ENCODE results near the gene HHAT.

HHAT gene

GRCh38 chr1:210588357-210588756 is 259.7 kb downstream of the HHAT start:
- no peak for DNase-seq (ENCODE audit: low read depth in 3 of 3, low spot score in 1 of 3)

DNA sequence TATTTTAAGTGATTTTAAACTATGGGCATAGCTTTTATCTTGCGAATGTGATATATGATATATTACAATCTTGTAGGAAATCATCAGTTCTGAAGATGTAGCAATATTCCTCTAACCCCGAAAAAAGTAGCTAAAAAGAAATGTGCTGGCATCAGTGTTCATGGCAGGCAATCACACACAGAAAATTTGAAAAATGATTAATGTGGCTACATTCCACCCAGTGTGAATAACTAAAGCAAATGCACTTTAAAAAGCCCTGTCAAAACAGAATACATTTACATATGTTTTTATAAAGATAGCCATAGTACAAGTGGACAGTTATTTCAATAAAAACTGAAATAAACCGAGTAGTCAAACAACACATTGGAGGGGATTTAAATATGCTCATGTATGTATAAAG is 260.2 kb downstream of the HHAT start:
- no peak for DNase-seq (ENCODE audit: low read depth in 3 of 3, low spot score in 1 of 3)

DNA sequence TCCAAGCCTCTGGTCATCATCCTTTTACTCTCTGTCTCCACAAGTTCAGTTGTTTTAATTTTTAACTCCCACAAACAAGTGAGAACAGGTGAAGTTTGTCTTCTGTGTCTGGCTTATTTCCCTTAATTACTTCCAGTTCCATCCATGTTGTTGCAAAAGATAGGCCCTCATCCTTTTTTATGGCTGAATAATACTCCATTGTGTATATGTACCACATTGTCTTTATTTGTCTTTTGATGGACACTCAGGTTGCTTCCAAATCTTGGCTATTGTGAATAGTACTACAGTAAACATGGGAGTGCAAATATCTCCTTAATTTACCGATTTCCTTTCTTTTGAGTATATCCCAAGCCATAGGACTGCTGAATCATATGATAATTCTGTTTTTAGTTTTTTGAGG is 262.5 kb downstream of the HHAT start:
- no peak for DNase-seq (ENCODE audit: low read depth in 3 of 3, low spot score in 1 of 3)

- DNase-seq (ENCODE audit: low read depth in 3 of 3, low spot score in 1 of 3), result no peak
These were observed 265.9 kb downstream of the HHAT start for GRCh38 chr1:210594605-210595004.

DNA sequence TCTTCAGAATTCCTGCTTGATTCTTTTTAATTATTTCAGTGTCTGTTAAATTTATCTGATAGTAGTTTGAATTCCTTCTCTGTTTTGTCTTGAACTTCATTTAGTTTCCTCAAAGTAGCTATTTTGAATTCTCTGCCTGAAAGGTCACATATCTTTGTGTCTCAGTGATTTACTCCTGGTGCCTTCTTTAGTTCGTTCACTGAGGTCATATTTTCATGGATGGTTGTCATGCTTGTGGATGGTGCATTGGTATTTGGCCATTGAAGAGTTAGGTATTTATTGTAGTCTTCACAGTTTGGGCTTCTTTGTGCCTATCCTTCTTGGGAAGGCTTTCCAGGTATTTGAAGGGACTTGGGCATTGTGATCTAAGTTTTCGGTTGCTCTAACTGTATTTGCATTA is 267.9 kb downstream of the HHAT start:
- DNase-seq (ENCODE audit: low read depth in 3 of 3, low spot score in 1 of 3), result no peak

DNA sequence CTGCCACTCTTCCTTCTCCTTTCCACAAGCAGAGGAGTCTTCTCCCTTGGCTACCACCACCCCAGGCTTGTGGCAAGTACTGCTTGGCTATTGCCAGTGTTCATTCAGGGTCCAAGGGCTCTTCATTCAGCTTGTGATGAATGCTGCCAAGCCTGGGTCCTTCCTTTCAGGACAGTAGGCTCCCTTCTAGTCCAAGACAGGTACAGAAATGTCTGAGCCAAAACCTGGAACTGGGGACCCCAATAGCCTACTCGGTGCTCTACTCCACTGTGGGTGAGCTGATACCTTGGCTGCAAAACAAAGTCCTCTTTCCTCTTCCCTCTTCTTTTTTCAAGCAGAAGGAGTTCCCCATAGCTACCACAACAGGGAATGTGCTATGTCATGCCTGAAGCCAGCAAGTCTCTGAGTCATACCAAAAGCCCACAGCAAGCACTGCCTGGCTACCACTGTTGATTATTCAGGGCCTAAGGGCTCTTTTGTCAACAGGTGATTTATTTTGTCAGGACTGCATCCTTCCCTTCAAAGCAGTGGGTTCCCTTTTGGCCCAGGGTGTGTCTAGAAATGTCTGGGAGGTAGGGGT is 268.9 kb downstream of the HHAT start:
- no peak for DNase-seq (ENCODE audit: low read depth in 3 of 3, low spot score in 1 of 3)

GRCh38 chr1:210598135-210598652 is 269.5 kb downstream of the HHAT start:
- DNase-seq (ENCODE audit: low read depth in 3 of 3, low spot score in 1 of 3), result no peak

DNA sequence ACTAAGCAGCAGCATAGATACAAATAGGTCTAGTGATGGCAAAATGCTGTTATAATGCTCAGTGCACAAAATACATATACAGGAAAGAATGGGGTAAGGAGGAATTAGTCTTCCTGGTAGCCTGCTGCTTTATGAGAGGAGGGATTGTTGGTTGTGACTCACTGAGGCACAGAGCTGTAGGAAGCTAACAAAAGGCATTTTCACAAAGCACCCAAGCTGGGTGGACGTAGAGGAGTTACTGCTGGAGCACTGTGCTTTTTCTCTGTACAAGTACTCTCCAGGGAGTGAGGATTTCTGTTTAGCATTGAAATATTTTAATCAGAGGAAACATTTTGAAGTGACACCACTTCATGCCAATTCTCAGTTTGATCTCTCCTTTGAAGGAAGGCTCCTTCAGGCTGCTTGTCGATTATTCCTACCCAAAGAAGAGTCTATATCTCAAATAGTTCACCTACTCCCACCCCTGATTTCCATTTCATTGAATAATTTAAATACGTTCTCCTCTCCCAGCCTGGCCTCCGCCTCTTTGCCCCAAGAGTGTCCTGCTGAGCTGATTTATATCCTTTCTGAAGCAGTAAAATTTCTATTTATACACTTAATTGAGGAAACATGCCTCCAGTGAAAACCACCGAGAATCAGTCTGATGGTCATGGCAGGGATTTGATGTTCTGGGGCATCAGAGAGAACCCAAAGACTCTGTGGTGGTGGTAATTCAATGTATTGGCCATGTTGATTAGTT is 271.9 kb downstream of the HHAT start:
- no peak for DNase-seq (ENCODE audit: low read depth in 3 of 3, low spot score in 1 of 3)

- no peak for DNase-seq (ENCODE audit: low read depth in 3 of 3, low spot score in 1 of 3)
These were observed 274.4 kb downstream of the HHAT start for GRCh38 chr1:210603123-210603522.

GRCh38 chr1:210605099-210605498 is 276.4 kb downstream of the HHAT start:
- no peak for DNase-seq (ENCODE audit: low read depth in 3 of 3, low spot score in 1 of 3)

DNA sequence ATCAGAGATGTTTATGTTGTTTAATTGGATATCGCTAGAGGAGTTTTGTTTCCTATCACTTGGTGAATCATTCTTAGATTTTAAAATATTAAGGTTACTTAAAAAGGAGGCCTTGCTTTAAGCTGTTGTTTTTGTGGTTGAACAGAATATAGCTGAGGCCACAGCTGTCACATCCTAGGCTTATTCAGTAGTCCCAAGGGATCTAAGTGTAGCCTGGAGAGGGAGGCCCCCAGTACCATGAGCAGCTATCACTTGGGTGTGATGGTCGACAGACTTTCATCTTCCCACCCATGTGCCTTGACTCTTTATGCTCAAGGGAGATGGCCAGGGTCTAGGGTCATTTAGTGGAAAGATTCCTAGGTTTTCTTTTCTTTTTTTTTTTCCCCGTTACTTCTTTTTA is 278.7 kb downstream of the HHAT start:
- DNase-seq (ENCODE audit: low read depth in 3 of 3, low spot score in 1 of 3), result no peak

GRCh38 chr1:210608767-210609166 is 280.1 kb downstream of the HHAT start:
- no peak for DNase-seq (ENCODE audit: low read depth in 3 of 3, low spot score in 1 of 3)

- no peak for DNase-seq (ENCODE audit: low read depth in 3 of 3, low spot score in 1 of 3)
These were observed 287.7 kb downstream of the HHAT start for GRCh38 chr1:210616356-210616755.

- DNase-seq (ENCODE audit: low read depth in 3 of 3, low spot score in 1 of 3), result no peak
These were observed 288.6 kb downstream of the HHAT start for GRCh38 chr1:210617293-210617692.

- DNase-seq (ENCODE audit: low read depth in 3 of 3, low spot score in 1 of 3), result no peak
These were observed 289.7 kb downstream of the HHAT start for GRCh38 chr1:210618369-210618768.

- DNase-seq (ENCODE audit: low read depth in 3 of 3, low spot score in 1 of 3), result no peak
These were observed 292.3 kb downstream of the HHAT start for GRCh38 chr1:210620867-210621488.

GRCh38 chr1:210621712-210622111 is 293.0 kb downstream of the HHAT start:
- DNase-seq (ENCODE audit: low read depth in 3 of 3, low spot score in 1 of 3), result no peak

- DNase-seq (ENCODE audit: low read depth in 3 of 3, low spot score in 1 of 3), result no peak
These were observed 296.0 kb downstream of the HHAT start for GRCh38 chr1:210624722-210625121.

GRCh38 chr1:210625715-210626114 is 297.0 kb downstream of the HHAT start:
- DNase-seq (ENCODE audit: low read depth in 3 of 3, low spot score in 1 of 3), result no peak

- no peak for DNase-seq (ENCODE audit: low read depth in 3 of 3, low spot score in 1 of 3)
These were observed 297.6 kb downstream of the HHAT start for GRCh38 chr1:210626341-210626740.

GRCh38 chr1:210627755-210628154 is 299.1 kb downstream of the HHAT start:
- DNase-seq (ENCODE audit: low read depth in 3 of 3, low spot score in 1 of 3), result no peak

DNA sequence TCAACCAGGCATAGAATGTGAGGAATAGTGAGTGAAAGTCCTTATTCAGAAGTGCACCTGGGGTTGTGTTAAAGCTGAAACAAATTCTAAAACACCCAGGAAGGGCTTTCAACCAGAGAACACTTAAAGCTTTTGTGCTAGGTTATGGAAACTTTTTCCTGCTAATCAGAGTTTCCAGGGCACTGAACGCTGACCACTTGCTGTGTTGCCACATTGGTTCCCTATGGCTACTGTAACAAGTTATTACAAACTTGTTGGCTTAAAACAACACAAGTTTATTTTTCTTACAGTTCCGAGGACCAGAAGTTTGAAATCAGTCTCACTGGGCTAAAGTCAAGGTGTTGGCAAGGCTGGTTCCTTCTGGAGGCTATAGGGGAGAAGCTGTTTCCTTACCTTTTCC is 300.6 kb downstream of the HHAT start:
- no peak for DNase-seq (ENCODE audit: low read depth in 3 of 3, low spot score in 1 of 3)
